GDM1 (cell line): ENCODE measurements around the gene WDR72.

ENCODE experiments used
- DNase-seq: peaks from one replicate; lab custom pipeline; 2025; lab: John Stamatoyannopoulos, UW

The WDR72 gene

GRCh38 chr15:53534105-53534839 lies 225.2 kb downstream of the WDR72 start:
- no peak for DNase-seq

GRCh38 chr15:53530761-53531160 lies 228.7 kb downstream of the WDR72 start:
- no peak for DNase-seq

- DNase-seq: no peak
Measured at GRCh38 chr15:53527996-53528395, 231.5 kb downstream of the WDR72 start.

GRCh38 chr15:53525894-53526293 lies 233.6 kb downstream of the WDR72 start:
- no peak for DNase-seq

GRCh38 chr15:53522991-53523390 lies 236.5 kb downstream of the WDR72 start:
- DNase-seq: no peak

- no peak for DNase-seq
Measured at GRCh38 chr15:53520996-53521395, 238.5 kb downstream of the WDR72 start.

- DNase-seq: no peak
Measured at GRCh38 chr15:53513431-53513830, 246.0 kb downstream of the WDR72 start.

- no peak for DNase-seq
Measured at GRCh38 chr15:53512029-53512428, 247.4 kb downstream of the WDR72 start.

- no peak for DNase-seq
Measured at GRCh38 chr15:53511175-53511574, 248.3 kb downstream of the WDR72 start.

- DNase-seq: no peak
Measured at GRCh38 chr15:53506370-53506769, 253.1 kb downstream of the WDR72 start.

GRCh38 chr15:53498996-53499395 lies 260.5 kb downstream of the WDR72 start:
- no peak for DNase-seq

GRCh38 chr15:53490341-53490740 lies 269.1 kb downstream of the WDR72 start:
- no peak for DNase-seq

GRCh38 chr15:53482055-53482454 lies 277.4 kb downstream of the WDR72 start:
- no peak for DNase-seq

GRCh38 chr15:53477981-53478766 lies 281.3 kb downstream of the WDR72 start:
- DNase-seq: no peak

- no peak for DNase-seq
Measured at GRCh38 chr15:53473886-53474285, 285.6 kb downstream of the WDR72 start.

GRCh38 chr15:53473435-53473834 lies 286.0 kb downstream of the WDR72 start:
- no peak for DNase-seq

- DNase-seq: no peak
Measured at GRCh38 chr15:53472883-53473282, 286.6 kb downstream of the WDR72 start.

- no peak for DNase-seq
Measured at GRCh38 chr15:53472210-53472609, 287.3 kb downstream of the WDR72 start.

GRCh38 chr15:53470743-53471142 lies 288.7 kb downstream of the WDR72 start:
- DNase-seq: no peak

- DNase-seq: no peak
Measured at GRCh38 chr15:53469422-53469821, 290.0 kb downstream of the WDR72 start.
